ENCODE results near the gene IPPK. TPM values are rescaled to one million over a fixed set of nuclear protein-coding genes. Genes with fewer than 3 reads are reported as not detected.
"Not testable (repeated sequence)": the region's sequence is repeated elsewhere in the genome, so short reads cannot be mapped to it uniquely, and the experiment has no call there.

Gene IPPK
- total RNA-seq, 2 donors from 2014 or later = 10.3 to 14.0 TPM

DNA sequence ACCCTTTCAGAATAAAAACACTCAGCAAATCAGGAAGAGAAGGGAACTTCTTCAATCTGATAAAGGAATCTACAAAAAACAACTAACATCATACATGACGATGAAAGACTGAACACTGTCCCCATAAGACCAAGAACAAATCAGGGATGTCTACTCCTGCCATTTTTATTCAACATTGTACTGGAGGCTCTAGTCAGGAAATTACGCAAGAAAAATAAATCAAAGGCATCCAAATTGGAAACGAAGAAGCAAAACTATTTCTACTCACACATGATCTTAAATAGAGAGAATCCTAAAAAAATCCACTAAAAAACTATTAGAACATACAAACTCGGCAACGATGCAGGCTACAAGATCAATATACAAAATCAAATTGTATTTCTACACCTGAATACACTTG is 42.3 kb downstream of the IPPK start:
- H3K4me1 ChIP-seq (replicated peaks) = no peaks in the 10 kb centered on the region
- DNase-seq (ENCODE audit: low spot score) = no peak
- H3K9me3 ChIP-seq = no peaks in the 10 kb centered on the region
- H3K4me3 ChIP-seq = no peak overlapping the region
- H3K27ac ChIP-seq = no peak overlapping the region
- intact Hi-C loops (cut with DNase I) = no loop called here
- no peaks in the 10 kb centered on the region for H3K36me3 ChIP-seq
- TF ChIP-seq, protein P1, sequence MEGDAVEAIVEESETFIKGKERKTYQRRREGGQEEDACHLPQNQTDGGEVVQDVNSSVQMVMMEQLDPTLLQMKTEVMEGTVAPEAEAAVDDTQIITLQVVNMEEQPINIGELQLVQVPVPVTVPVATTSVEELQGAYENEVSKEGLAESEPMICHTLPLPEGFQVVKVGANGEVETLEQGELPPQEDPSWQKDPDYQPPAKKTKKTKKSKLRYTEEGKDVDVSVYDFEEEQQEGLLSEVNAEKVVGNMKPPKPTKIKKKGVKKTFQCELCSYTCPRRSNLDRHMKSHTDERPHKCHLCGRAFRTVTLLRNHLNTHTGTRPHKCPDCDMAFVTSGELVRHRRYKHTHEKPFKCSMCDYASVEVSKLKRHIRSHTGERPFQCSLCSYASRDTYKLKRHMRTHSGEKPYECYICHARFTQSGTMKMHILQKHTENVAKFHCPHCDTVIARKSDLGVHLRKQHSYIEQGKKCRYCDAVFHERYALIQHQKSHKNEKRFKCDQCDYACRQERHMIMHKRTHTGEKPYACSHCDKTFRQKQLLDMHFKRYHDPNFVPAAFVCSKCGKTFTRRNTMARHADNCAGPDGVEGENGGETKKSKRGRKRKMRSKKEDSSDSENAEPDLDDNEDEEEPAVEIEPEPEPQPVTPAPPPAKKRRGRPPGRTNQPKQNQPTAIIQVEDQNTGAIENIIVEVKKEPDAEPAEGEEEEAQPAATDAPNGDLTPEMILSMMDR (IDR thresholded peaks at IDR 0.05) = no peak
- TF ChIP-seq POLR2AphosphoS5 (IDR thresholded peaks at IDR 0.05) (no peak), POLR2A (IDR thresholded peaks at IDR 0.05) (no peak)
- H3K27me3 ChIP-seq (replicated peaks; ENCODE audit: insufficient read depth) = no peaks in the 10 kb centered on the region
- WGBS = 92% methylated on average over 5 of the region's 5 CpGs

DNA sequence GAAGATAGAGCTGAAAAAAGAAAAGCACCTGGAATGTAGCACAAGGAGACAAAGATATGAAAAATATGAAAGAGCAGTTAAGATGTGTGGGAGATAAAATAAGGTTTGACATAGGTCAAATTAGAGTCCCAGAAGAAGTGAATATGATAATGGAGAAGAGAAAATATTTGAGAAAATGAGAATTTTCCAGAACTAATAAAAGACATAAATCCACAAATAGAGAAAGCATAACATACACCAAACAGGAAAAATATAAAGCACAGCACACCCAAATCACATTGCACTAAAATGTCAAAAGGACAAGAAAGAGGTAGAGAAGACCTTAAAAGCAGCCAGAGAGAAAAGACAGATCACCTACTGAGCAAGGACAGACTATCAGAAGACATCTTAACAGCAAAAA is 43.4 kb downstream of the IPPK start:
- no peaks in the 10 kb centered on the region for H3K36me3 ChIP-seq
- DNase-seq (ENCODE audit: low spot score) = no peak
- no peaks in the 10 kb centered on the region for H3K4me1 ChIP-seq (replicated peaks)
- intact Hi-C loops (cut with DNase I) = no loop called here
- H3K27me3 ChIP-seq (replicated peaks; ENCODE audit: insufficient read depth) = no peaks in the 10 kb centered on the region
- H3K27ac ChIP-seq = no peak overlapping the region
- H3K4me3 ChIP-seq = no peak overlapping the region
- TF ChIP-seq POLR2AphosphoS5 (IDR thresholded peaks at IDR 0.05) (no peak), POLR2A (IDR thresholded peaks at IDR 0.05) (no peak)
- TF ChIP-seq, protein P1 (IDR thresholded peaks at IDR 0.05) = no peak
- no peaks in the 10 kb centered on the region for H3K9me3 ChIP-seq

DNA sequence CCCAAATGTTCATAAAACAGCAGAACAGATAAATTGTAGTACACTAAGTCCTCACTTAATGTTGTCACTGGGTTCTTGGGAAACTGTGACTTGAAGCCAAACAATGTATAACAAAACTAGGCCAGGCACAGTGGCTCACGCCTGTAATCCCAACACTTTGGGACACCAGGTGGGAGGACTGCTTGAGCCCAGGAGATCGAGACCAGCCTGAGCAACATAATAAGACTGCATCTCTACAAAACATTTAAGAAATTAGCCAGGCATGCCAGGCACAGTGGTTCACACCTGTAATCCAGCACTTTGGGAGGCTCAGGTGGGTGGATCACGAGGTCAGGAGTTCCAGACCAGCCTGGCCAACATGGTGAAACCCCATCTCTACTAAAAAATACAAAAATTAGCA is 46.0 kb downstream of the IPPK start:
- H3K36me3 ChIP-seq; DNase-seq (ENCODE audit: low spot score); H3K27me3 ChIP-seq (replicated peaks; ENCODE audit: insufficient read depth); H3K27ac ChIP-seq; H3K9me3 ChIP-seq; intact Hi-C loops (cut with DNase I); H3K4me3 ChIP-seq; H3K4me1 ChIP-seq (replicated peaks): not testable (repeated sequence)
- WGBS = 88% methylated on average over 3 of the region's 3 CpGs

DNA sequence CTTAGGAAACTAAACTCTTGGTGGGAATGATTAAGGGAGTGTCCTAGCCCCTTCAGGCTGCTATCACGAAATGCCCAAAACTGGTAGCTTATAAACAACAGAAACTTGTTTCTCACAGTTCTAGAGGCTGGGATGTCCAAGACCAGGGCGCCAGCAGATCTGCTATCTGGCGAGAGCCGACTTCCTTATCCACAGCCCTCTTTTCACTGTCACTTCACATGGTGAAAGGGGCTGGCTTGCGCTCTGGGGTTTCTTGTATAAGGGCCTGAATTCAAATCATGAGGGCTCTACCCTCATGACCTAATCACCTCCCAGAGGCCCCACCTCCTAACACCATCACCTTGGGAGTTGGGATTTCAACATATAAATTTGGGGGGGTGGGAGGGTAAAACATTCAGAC is 49.1 kb downstream of the IPPK start:
- TF ChIP-seq POLR2AphosphoS5 (IDR thresholded peaks at IDR 0.05) (no peak), POLR2A (IDR thresholded peaks at IDR 0.05) (no peak)
- TF ChIP-seq, protein P1 (IDR thresholded peaks at IDR 0.05) = no peak
- no peaks in the 10 kb centered on the region for H3K9me3 ChIP-seq
- no peaks in the 10 kb centered on the region for H3K36me3 ChIP-seq
- H3K27me3 ChIP-seq (replicated peaks; ENCODE audit: insufficient read depth) = no peaks in the 10 kb centered on the region
- no peak overlapping the region for H3K27ac ChIP-seq
- H3K4me1 ChIP-seq (replicated peaks) = no peaks in the 10 kb centered on the region
- H3K4me3 ChIP-seq = no peak overlapping the region
- DNase-seq (ENCODE audit: low spot score) = no peak
- intact Hi-C loops (cut with DNase I) = no loop called here
- WGBS = 90% methylated on average over 5 of the region's 5 CpGs

DNA sequence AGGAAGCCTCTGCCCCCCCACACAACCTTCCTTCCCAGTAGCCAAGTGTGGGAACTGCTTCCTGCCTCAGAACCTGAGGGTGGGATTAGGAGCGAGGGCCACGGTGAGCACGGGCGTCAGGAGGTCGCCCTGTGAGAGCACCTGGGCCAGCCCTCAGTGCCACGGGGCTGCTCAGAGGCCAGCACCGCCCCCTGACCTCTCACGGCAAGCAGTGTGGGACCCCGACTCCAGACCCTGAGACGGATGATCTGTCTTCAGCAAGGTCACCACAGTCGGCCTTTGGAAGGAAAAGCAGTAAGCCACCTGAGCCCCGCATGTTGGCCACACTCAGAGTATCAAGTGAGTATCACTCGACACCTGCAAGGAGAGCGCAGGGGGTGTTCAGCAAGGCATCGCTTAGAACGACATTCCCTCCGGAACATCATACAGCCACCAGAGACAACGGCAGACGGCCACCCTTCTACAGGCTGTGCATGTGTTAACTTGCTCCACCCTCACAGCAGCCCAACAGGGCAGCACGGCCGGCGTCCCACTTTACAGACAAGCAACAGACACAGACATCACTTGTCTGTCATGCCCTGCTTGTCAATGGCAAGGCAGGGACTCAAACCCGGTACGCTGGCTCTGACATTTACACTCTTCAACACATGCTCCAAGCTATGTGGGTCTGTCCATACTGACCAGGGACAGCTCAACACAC is 50.2 kb downstream of the IPPK start:
- intact Hi-C loops (cut with DNase I) = no loop called here
- TF ChIP-seq POLR2A (IDR thresholded peaks at IDR 0.05) (no peak), POLR2AphosphoS5 (IDR thresholded peaks at IDR 0.05) (no peak)
- TF ChIP-seq, protein P1 (IDR thresholded peaks at IDR 0.05) = no peak
- peak overlapping the region in 1 of 2 donors; percentile 72 for H3K27ac ChIP-seq
- no peaks in the 10 kb centered on the region for H3K36me3 ChIP-seq
- WGBS = 87% methylated on average over 24 of the region's 24 CpGs
- no peak overlapping the region for H3K4me3 ChIP-seq
- no peak for DNase-seq (ENCODE audit: low spot score)
- H3K9me3 ChIP-seq = no peaks in the 10 kb centered on the region
- no peaks in the 10 kb centered on the region for H3K4me1 ChIP-seq (replicated peaks)
- H3K27me3 ChIP-seq (replicated peaks; ENCODE audit: insufficient read depth) = no peaks in the 10 kb centered on the region

Data from prostate gland (tissue), 2 donors.